Gastroesophageal sphincter (tissue), 3 donors: ENCODE results near the gene RAB6B.

Source experiments
- CTCF ChIP-seq, 4 experiments: fragments of 200-600 bp in 2 of 4; fragments of 450-650 bp in 2 of 4; sonication (generic) in 1 of 4; IDR thresholded peaks; one replicate each; pipeline ENCODE4 v1.5.1; 2017 to 2019; ENCODE audit warnings: antibody characterized with exemption in 4 of 4, mild to moderate bottlenecking in 2 of 4, moderate library complexity in 2 of 4
- EP300 ChIP-seq: sonication (generic); formaldehyde crosslinking; IDR thresholded peaks from one replicate; pipeline ENCODE4 v1.6.1; 2017; ENCODE audit warnings: antibody characterized with exemption, mild to moderate bottlenecking
- POLR2A ChIP-seq, 2 donors: fragments of 450-650 bp; IDR thresholded peaks; one replicate each; pipeline ENCODE4 v1.6.1; 2017; ENCODE audit warnings: antibody characterized with exemption in 2 of 2, mild to moderate bottlenecking in 2 of 2, moderate library complexity in 1 of 2
- POLR2AphosphoS5 ChIP-seq: sonication (generic); formaldehyde crosslinking; IDR thresholded peaks from one replicate; pipeline ENCODE4 v1.6.1; 2017; ENCODE audit warnings: antibody characterized with exemption

- no peak for TF ChIP-seq CTCF (IDR thresholded peaks at IDR 0.05)
- no peak for TF ChIP-seq POLR2A (IDR thresholded peaks at IDR 0.05)
- no peak for TF ChIP-seq POLR2AphosphoS5
- TF ChIP-seq EP300, result no peak
Observed at GRCh38 chr3:133855772-133856171, 39.9 kb downstream of the RAB6B start.
